Chondrocyte (in vitro differentiated cells): ENCODE results near the gene SLC24A5. TPM values are rescaled to one million over a fixed set of nuclear protein-coding genes. Genes with fewer than 3 reads are reported as not detected.

Experiments
- DNase-seq: peaks from one replicate; pipeline ENCODE4 v3.0.0; 2021; ENCODE audit warnings: mixed read lengths, low spot score
- H3K27ac Mint-ChIP-seq: one replicate; pipeline ENCODE4 v1.8.0; 2021; ENCODE audit warnings: mild to moderate bottlenecking, moderate library complexity, mixed read lengths; ENCODE audit not compliant: unreplicated experiment
- H3K27me3 Mint-ChIP-seq: 2 replicates; pipeline ENCODE4 v1.8.0; 2021; ENCODE audit warnings: low read depth, mixed read lengths
- H3K36me3 Mint-ChIP-seq: 2 replicates; pipeline ENCODE4 v1.8.0; 2021; ENCODE audit warnings: low read depth, mixed read lengths
- H3K4me1 Mint-ChIP-seq: 2 replicates; pipeline ENCODE4 v1.8.0; 2021; ENCODE audit warnings: low read depth, mild to moderate bottlenecking, mixed read lengths
- H3K4me3 Mint-ChIP-seq: one replicate; pipeline ENCODE4 v1.8.0; 2021; ENCODE audit warnings: mild to moderate bottlenecking, moderate library complexity, mixed read lengths; ENCODE audit not compliant: unreplicated experiment
- H3K9me3 Mint-ChIP-seq: 2 replicates; pipeline ENCODE4 v1.8.0; 2021; ENCODE audit warnings: low read depth, mixed read lengths
- total RNA-seq: library from RNA; stranded (reverse); gene quantifications from 3 replicates; pipeline ENCODE4 v1.2.1, GENCODE V29; 2021
- TF ChIP-seq, protein P1 (sequence below): fragments of 200-600 bp; sonication (generic); IDR thresholded peaks from 2 replicates; pipeline ENCODE4 v1.5.0; 2021; ENCODE audit warnings: antibody characterized with exemption, mild to moderate bottlenecking, moderate library complexity

The SLC24A5 gene
- total RNA-seq, 1 donor from 2014 or later = not detected

DNA sequence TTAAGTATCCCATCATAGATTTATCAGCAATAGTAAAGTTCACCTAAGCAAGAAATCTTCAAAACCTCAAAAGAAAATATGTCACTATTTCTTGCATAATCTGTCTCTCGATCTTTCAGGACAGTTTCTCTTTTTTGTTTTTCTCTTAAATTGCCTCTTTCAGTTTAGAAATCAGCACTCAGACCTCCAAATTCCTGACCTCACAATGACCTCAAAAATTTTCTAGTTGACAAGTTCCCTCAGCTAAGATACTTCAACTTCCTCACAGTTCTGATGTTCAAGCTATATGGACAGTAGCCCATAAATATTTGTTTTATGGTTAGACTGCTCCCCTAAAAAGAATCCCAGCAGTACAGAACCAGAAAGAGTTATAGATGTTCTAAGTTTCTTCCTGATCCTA is 24.1 kb downstream of the SLC24A5 start:
- TF ChIP-seq, protein P1, sequence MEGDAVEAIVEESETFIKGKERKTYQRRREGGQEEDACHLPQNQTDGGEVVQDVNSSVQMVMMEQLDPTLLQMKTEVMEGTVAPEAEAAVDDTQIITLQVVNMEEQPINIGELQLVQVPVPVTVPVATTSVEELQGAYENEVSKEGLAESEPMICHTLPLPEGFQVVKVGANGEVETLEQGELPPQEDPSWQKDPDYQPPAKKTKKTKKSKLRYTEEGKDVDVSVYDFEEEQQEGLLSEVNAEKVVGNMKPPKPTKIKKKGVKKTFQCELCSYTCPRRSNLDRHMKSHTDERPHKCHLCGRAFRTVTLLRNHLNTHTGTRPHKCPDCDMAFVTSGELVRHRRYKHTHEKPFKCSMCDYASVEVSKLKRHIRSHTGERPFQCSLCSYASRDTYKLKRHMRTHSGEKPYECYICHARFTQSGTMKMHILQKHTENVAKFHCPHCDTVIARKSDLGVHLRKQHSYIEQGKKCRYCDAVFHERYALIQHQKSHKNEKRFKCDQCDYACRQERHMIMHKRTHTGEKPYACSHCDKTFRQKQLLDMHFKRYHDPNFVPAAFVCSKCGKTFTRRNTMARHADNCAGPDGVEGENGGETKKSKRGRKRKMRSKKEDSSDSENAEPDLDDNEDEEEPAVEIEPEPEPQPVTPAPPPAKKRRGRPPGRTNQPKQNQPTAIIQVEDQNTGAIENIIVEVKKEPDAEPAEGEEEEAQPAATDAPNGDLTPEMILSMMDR = no peak
- H3K27me3 Mint-ChIP-seq = no peaks in the 10 kb centered on the region
- H3K36me3 Mint-ChIP-seq = peaks cover 3% of the 10 kb centered on the region
- peaks cover 32% of the 10 kb centered on the region for H3K4me1 Mint-ChIP-seq
- H3K9me3 Mint-ChIP-seq = no peaks in the 10 kb centered on the region
- no peak overlapping the region for H3K4me3 Mint-ChIP-seq
- DNase-seq = no peak
- no peak overlapping the region for H3K27ac Mint-ChIP-seq

DNA sequence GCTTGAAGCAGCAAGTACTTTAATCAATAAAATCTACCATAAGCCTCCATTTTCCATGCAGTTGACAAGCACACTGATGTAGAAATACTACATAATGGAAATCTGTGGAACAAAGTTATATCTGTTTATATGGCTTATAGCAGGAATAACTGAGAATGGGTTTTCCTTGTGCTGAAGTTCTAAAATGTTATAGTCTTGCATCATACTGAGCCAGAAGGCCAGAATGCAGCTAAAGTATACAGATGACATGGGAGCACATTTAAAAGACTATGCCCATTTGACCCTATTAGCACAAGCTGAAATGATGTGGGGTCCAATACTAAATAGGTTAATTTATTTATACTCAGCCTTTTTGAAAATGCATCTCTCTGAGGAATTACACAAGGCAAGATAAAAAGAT is 25.1 kb downstream of the SLC24A5 start:
- H3K27me3 Mint-ChIP-seq = no peaks in the 10 kb centered on the region
- H3K4me3 Mint-ChIP-seq = no peak overlapping the region
- peaks cover 36% of the 10 kb centered on the region for H3K4me1 Mint-ChIP-seq
- no peak overlapping the region for H3K27ac Mint-ChIP-seq
- DNase-seq = no peak
- TF ChIP-seq, protein P1 = no peak
- H3K9me3 Mint-ChIP-seq = no peaks in the 10 kb centered on the region
- peaks cover 3% of the 10 kb centered on the region for H3K36me3 Mint-ChIP-seq

DNA sequence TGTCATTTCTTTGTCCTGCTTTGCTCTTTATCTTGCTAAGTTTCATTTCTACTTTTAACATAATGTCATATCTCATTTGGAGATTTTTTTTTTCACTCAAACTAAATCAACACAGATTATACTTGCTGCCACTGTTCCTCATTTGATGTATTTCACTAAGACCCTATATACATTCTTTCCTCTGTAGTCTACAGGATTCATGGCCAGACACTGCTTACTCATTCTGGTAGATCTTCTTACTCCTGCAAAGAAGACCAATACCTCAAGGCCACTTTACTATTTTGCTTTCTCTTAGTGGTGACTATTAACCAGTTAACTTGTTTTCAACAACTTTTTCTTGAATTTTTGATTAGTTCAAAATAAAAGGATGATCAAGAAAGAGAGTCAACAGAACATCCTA is 26.6 kb downstream of the SLC24A5 start:
- no peak overlapping the region for H3K27ac Mint-ChIP-seq
- no peak overlapping the region for H3K4me3 Mint-ChIP-seq
- no peaks in the 10 kb centered on the region for H3K27me3 Mint-ChIP-seq
- H3K9me3 Mint-ChIP-seq = no peaks in the 10 kb centered on the region
- H3K4me1 Mint-ChIP-seq = peaks cover 36% of the 10 kb centered on the region
- DNase-seq = no peak
- H3K36me3 Mint-ChIP-seq = peaks cover 11% of the 10 kb centered on the region
- TF ChIP-seq, protein P1 = no peak

GRCh38 chr15:48149858-48150257 is 29.1 kb downstream of the SLC24A5 start:
- Mint-ChIP-seq H3K27me3 (no peaks in the 10 kb centered on the region), H3K4me3 (no peak overlapping the region), H3K27ac (peak overlapping the region; percentile 60), H3K36me3 (peaks cover 12% of the 10 kb centered on the region), H3K4me1 (peaks cover 20% of the 10 kb centered on the region), H3K9me3 (no peaks in the 10 kb centered on the region)
- TF ChIP-seq, protein P1 = no peak
- DNase-seq = no peak

DNA sequence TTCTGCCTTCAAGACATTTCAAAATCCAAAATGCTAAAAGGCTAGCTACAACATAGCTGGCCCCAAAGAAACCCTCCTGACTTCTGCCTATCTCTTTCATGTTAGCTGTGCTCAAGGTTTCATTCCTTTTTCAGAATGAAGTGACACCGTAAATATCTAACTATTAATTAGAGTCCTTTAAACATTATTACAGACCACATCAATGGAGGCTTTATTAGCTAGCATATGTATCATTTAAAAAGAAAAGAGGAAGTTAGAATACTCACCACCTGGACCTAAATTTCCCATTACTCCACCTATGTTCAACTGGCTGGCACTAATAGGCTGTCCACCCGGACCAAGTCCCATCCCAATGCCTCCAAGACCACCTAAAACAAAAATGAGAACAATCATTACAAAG is 32.7 kb downstream of the SLC24A5 start:
- H3K36me3 Mint-ChIP-seq = peaks cover 14% of the 10 kb centered on the region
- H3K9me3 Mint-ChIP-seq = no peaks in the 10 kb centered on the region
- no peak overlapping the region for H3K27ac Mint-ChIP-seq
- H3K4me3 Mint-ChIP-seq = no peak overlapping the region
- DNase-seq = no peak
- TF ChIP-seq, protein P1 = no peak
- H3K27me3 Mint-ChIP-seq = no peaks in the 10 kb centered on the region
- H3K4me1 Mint-ChIP-seq = peaks cover 8% of the 10 kb centered on the region
